H9 (cell line): Measurements from ENCODE around the gene SOX21. TPM values are rescaled to one million over a fixed set of nuclear protein-coding genes. Genes with fewer than 3 reads are reported as not detected.

Source experiments
- DNase-seq: peaks from one replicate; pipeline ENCODE4 v3.0.0-alpha.2; 2017
- H2AFZ ChIP-seq: one replicate; pipeline ENCODE4 v1.6.1; 2013; ENCODE audit warnings: mild to moderate bottlenecking, low read length, control low read depth, moderate library complexity
- H2AK5ac ChIP-seq: 2 replicates; pipeline ENCODE4 v1.6.1; 2013; ENCODE audit warnings: low read length, control low read depth, mixed read lengths; ENCODE audit not compliant: insufficient read length
- H2BK120ac ChIP-seq: one replicate; pipeline ENCODE4 v1.6.1; 2013; ENCODE audit warnings: low read depth, mild to moderate bottlenecking, low read length, control low read depth, inconsistent platforms; ENCODE audit not compliant: poor library complexity, severe bottlenecking
- H2BK12ac ChIP-seq: 2 replicates; pipeline ENCODE4 v1.6.1; 2013; ENCODE audit warnings: low read length, control low read depth, mixed read lengths, low read depth; ENCODE audit not compliant: insufficient read length
- H2BK15ac ChIP-seq: 2 replicates; pipeline ENCODE4 v1.6.1; 2013; ENCODE audit warnings: low read depth, low read length, control low read depth
- H2BK20ac ChIP-seq: one replicate; pipeline ENCODE4 v1.6.1; 2013; ENCODE audit warnings: low read depth, mild to moderate bottlenecking, low read length, control low read depth, inconsistent platforms; ENCODE audit not compliant: poor library complexity, severe bottlenecking
- H2BK5ac ChIP-seq: 2 replicates; pipeline ENCODE4 v1.6.1; 2013; ENCODE audit warnings: low read length, control low read depth, mixed read lengths; ENCODE audit not compliant: insufficient read length
- H3K14ac ChIP-seq: 2 replicates; pipeline ENCODE4 v1.6.1; 2013; ENCODE audit warnings: low read length, control low read depth; ENCODE audit not compliant: insufficient read depth
- H3K18ac ChIP-seq: 2 replicates; pipeline ENCODE4 v1.6.1; 2013; ENCODE audit warnings: low read depth, mild to moderate bottlenecking, mixed read lengths, low read length, control low read depth; ENCODE audit not compliant: insufficient read length
- H3K23ac ChIP-seq: 2 replicates; pipeline ENCODE4 v1.6.1; 2013; ENCODE audit warnings: low read length, control low read depth, mixed read lengths, low read depth; ENCODE audit not compliant: insufficient read length
- H3K23me2 ChIP-seq: 2 replicates; pipeline ENCODE4 v1.6.1; 2013; ENCODE audit warnings: low read depth, mild to moderate bottlenecking, mixed read lengths, low read length, control low read depth; ENCODE audit not compliant: insufficient read length, poor library complexity, severe bottlenecking
- H3K27ac ChIP-seq: 2 replicates; pipeline ENCODE4 v1.5.1; 2013; ENCODE audit warnings: low read length, control low read depth, mixed read lengths, low read depth; ENCODE audit not compliant: insufficient read length
- H3K27me3 ChIP-seq: 2 replicates; pipeline ENCODE4 v1.6.1; 2013; ENCODE audit warnings: low read length, control low read depth, inconsistent platforms; ENCODE audit not compliant: insufficient read depth
- H3K4ac ChIP-seq: 2 replicates; pipeline ENCODE4 v1.6.1; 2013; ENCODE audit warnings: low read depth, mild to moderate bottlenecking, control low read depth, inconsistent platforms, low read length, moderate library complexity
- H3K4me1 ChIP-seq: 2 replicates; pipeline ENCODE4 v1.6.1; 2013; ENCODE audit warnings: low read length, control low read depth, inconsistent platforms; ENCODE audit not compliant: insufficient read depth
- H3K4me2 ChIP-seq: 2 replicates; pipeline ENCODE4 v1.6.1; 2013; ENCODE audit warnings: low read length, control low read depth, mixed read lengths; ENCODE audit not compliant: insufficient read length, insufficient read depth
- H3K56ac ChIP-seq: 2 replicates; pipeline ENCODE4 v1.6.1; 2013; ENCODE audit warnings: low read depth, mild to moderate bottlenecking, mixed read lengths, low read length, control low read depth; ENCODE audit not compliant: insufficient read length
- H3K79me1 ChIP-seq: 2 replicates; pipeline ENCODE4 v1.6.1; 2013; ENCODE audit warnings: low read depth, mild to moderate bottlenecking, moderate library complexity, low read length, control low read depth, inconsistent platforms; ENCODE audit not compliant: insufficient read depth, poor library complexity, severe bottlenecking
- H3K79me2 ChIP-seq: 2 replicates; pipeline ENCODE4 v1.6.1; 2013; ENCODE audit warnings: low read length, control low read depth, inconsistent platforms; ENCODE audit not compliant: insufficient read depth
- H3K9ac ChIP-seq: 2 replicates; pipeline ENCODE4 v1.6.1; 2013; ENCODE audit warnings: low read length, control low read depth, mixed read lengths; ENCODE audit not compliant: insufficient read length; ENCODE audit errors: extremely low read depth
- H3K9me3 ChIP-seq: one replicate; pipeline ENCODE4 v1.6.1; 2013; ENCODE audit warnings: low read depth, low read length, inconsistent platforms; ENCODE audit not compliant: control insufficient read depth
- H3T11ph ChIP-seq: one replicate; pipeline ENCODE4 v1.6.1; 2013; ENCODE audit warnings: mild to moderate bottlenecking, low read length, control low read depth, inconsistent platforms
- H4K20me1 ChIP-seq: one replicate; pipeline ENCODE4 v1.6.1; 2013; ENCODE audit not compliant: control insufficient read depth, insufficient read length, insufficient read depth
- H4K5ac ChIP-seq: 2 replicates; pipeline ENCODE4 v1.6.1; 2013; ENCODE audit warnings: low read depth, mild to moderate bottlenecking, mixed read lengths, low read length, control low read depth; ENCODE audit not compliant: insufficient read length
- H4K8ac ChIP-seq: replicated peaks from 2 replicates; pipeline ENCODE4 v1.6.1; 2013; ENCODE audit warnings: low read length, control low read depth, mixed read lengths, low read depth; ENCODE audit not compliant: insufficient read length
- H4K91ac ChIP-seq: 2 replicates; pipeline ENCODE4 v1.6.1; 2013; ENCODE audit warnings: low read depth, mild to moderate bottlenecking, moderate library complexity, mixed read lengths, low read length, control low read depth; ENCODE audit not compliant: insufficient read length
- H3K27ac Mint-ChIP-seq, 3 experiments: 2 replicates in 2 of 3; 3 replicates in 1 of 3; pipeline ENCODE4 v1.8.0; 2020 to 2021; ENCODE audit warnings: mixed read lengths in 3 of 3, mild to moderate bottlenecking in 1 of 3, moderate library complexity in 1 of 3
- H3K27me3 Mint-ChIP-seq: 2 replicates; pipeline ENCODE4 v1.8.0; 2021; ENCODE audit warnings: low read depth, mild to moderate bottlenecking, moderate library complexity, mixed read lengths
- H3K36me3 Mint-ChIP-seq, 3 experiments: 2 replicates in 2 of 3; 3 replicates in 1 of 3; pipeline ENCODE4 v1.8.0; 2020 to 2021; ENCODE audit warnings: low read depth in 3 of 3, mixed read lengths in 3 of 3; ENCODE audit not compliant: insufficient read depth in 1 of 3
- H3K4me1 Mint-ChIP-seq, 2 experiments: 2 replicates each; pipeline ENCODE4 v1.8.0; 2020; ENCODE audit warnings: mixed read lengths in 2 of 2
- H3K4me3 Mint-ChIP-seq, 2 experiments: 2 replicates in 1 of 2; 3 replicates in 1 of 2; pipeline ENCODE4 v1.8.0; 2020 to 2021; ENCODE audit warnings: mild to moderate bottlenecking in 2 of 2, mixed read lengths in 2 of 2, moderate library complexity in 1 of 2
- H3K9me3 Mint-ChIP-seq, 2 experiments: 2 replicates in 1 of 2; 3 replicates in 1 of 2; pipeline ENCODE4 v1.8.0; 2020; ENCODE audit warnings: mild to moderate bottlenecking in 2 of 2, mixed read lengths in 2 of 2, moderate library complexity in 1 of 2
- CTCF ChIP-seq: fragments of 200-600 bp; sonication (generic); conservative IDR thresholded peaks from 3 replicates; pipeline ENCODE4 v1.8.0; 2021; ENCODE audit warnings: antibody characterized with exemption, mild to moderate bottlenecking
- WGBS: extraction: QIAGEN DNeasy Blood & Tissue Kit; methylation state at CpG from one replicate; pipeline ENCODE4 v1.1.7; 2013; ENCODE audit warnings: missing lambda C conversion rate, low lambda C conversion rate, mixed read lengths; ENCODE audit not compliant: insufficient read length; ENCODE audit errors: extremely low coverage; 5-methylcytosine and 5-hydroxymethylcytosine counted together
- total RNA-seq: library from RNA; stranded (reverse); gene quantifications from 2 replicates; pipeline ENCODE4 v1.2.1, GENCODE V29; 2021

The SOX21 gene
- total RNA-seq, 1 experiment from 2014 or later = 38.4 TPM

- Mint-ChIP-seq H3K27ac (no peak overlapping the region), H3K4me1 (peaks cover 59 to 69% of the 10 kb centered on the region in 2 experiments), H3K27me3 (peaks cover 95% of the 10 kb centered on the region), H3K36me3 (peaks cover 0 to 5% (median 0%) of the 10 kb centered on the region in 3 experiments; a peak in 2 of 7 replicates), H3K9me3 (peaks cover 0 to 8% of the 10 kb centered on the region in 2 experiments; a peak in 2 of 5 replicates), H3K4me3 (peak overlapping the region; percentile 66 to 76)
- Histone ChIP-seq H3K9ac (no peak overlapping the region), H2BK5ac (no peak overlapping the region), H3K14ac (no peak overlapping the region), H4K91ac (no peak overlapping the region), H3K4ac (no peak overlapping the region), H3K27ac (no peak overlapping the region), H3K23ac (no peak overlapping the region), H2BK20ac (no peak overlapping the region), H4K20me1 (no peaks in the 10 kb centered on the region), H3K4me2 (peak overlapping the region; percentile 87), H3K18ac (no peak overlapping the region), H3K79me2 (no peaks in the 10 kb centered on the region), H4K5ac (no peak overlapping the region), H2BK120ac (no peak overlapping the region), H2BK12ac (no peak overlapping the region), H3K79me1 (no peaks in the 10 kb centered on the region), H2BK15ac (no peak overlapping the region), H3K23me2 (peaks cover 32% of the 10 kb centered on the region), H3T11ph (no peak overlapping the region), H3K9me3 (no peaks in the 10 kb centered on the region), H3K27me3 (peaks cover 57% of the 10 kb centered on the region; the same call in 1 of the 2 replicates), H3K4me1 (no peaks in the 10 kb centered on the region), H2AK5ac (no peak overlapping the region), H4K8ac (no peak overlapping the region), H3K56ac (no peak overlapping the region), H2AFZ (no peak overlapping the region)
- no CpG with 5 or more reads among the region's 26 CpGs for WGBS
- TF ChIP-seq CTCF = no peak
- no peak for DNase-seq
Observed at GRCh38 chr13:94703721-94704314, 8.5 kb downstream of the SOX21 start.
